GM18505 (cell line): ENCODE measurements around the gene ZIC4.

Source experiments
- ATAC-seq: cut with Tn5 transposase; IDR thresholded peaks from one replicate; pipeline ENCODE4 v1.9.1; 2021; ENCODE audit not compliant: unreplicated experiment
- POLR2A ChIP-seq: IDR thresholded peaks from 4 replicates; pipeline ENCODE4 v1.6.1; 2011; ENCODE audit warnings: borderline replicate concordance; ENCODE audit not compliant: insufficient read depth, insufficient read length; ENCODE audit errors: extremely low read depth

Gene ZIC4

GRCh38 chr3:147387291-147387884 is 19.0 kb downstream of the ZIC4 start:
- TF ChIP-seq POLR2A, result no peak
- no peak for ATAC-seq

GRCh38 chr3:147385059-147386012 is 21.0 kb downstream of the ZIC4 start:
- TF ChIP-seq POLR2A, result no peak
- no peak for ATAC-seq

DNA sequence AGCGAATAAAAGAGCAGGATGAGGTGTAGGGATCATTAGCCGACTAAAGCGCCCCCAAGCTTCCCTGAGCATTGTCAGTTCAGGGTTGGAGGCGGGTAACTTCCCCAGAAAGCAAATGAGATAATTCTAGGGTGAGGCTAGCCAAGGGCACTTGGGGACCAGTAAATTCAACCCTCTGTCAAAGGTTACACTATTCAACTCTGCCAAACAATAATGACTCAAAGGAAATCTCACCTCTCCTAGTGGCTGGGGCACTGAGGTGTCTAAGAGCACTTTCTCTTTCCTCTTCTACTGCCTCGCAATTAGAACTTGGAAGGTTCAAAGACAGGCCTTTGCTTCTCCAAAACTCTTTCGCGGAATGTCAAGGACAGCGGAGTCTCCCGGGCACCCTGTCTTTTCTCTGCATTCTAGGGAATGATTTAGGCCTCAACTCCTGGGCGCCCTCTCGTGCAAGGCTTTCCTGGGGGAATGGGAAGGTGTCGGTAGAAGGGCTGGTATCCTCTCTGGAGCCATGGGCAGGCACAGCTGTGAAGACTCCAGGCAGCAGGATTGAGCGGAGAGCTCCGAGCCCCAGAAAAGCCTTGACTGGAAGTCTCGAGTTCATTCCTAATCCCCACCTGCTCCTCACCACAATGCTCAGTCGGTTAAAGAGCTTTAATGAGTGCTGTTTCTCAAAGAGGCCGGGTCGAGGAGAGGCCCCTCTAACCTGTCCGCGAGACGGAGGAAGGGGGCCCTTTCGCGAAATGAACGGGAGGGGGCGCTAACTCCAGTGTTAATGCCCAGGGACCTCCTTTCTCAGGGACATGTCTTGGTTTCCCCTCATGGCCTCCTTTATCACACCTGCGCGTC is 21.9 kb downstream of the ZIC4 start:
- ATAC-seq, result no peak

GRCh38 chr3:147383617-147384016 is 22.7 kb downstream of the ZIC4 start:
- no peak for TF ChIP-seq POLR2A
- ATAC-seq, result no peak

More for the DNA sequence above, 21.9 kb downstream of the ZIC4 start:
- TF ChIP-seq POLR2A, result no peak

DNA sequence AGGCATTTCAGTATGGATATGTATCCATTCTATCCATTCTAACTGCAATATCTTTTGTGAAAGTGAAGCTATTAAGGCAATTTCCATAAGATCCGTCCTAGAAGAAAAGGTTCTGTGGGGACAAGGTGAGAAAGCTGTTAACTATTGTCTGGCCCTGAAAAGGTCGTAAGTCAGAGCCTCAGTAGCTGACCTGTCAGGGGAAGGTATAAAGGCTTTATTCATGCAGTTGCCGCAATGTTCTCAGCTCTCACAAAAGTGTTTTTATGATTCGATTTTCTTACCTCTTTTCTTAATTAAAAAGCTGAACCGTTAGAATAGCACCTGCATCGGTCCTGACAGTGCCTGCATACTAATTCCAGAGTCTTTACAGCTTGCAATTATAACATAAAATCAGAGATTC is 24.7 kb downstream of the ZIC4 start:
- no peak for TF ChIP-seq POLR2A
- no peak for ATAC-seq

GRCh38 chr3:147380977-147381376 is 25.4 kb downstream of the ZIC4 start:
- no peak for TF ChIP-seq POLR2A
- ATAC-seq, result no peak

- no peak for ATAC-seq
These were observed 25.9 kb downstream of the ZIC4 start for GRCh38 chr3:147380387-147380951.

GRCh38 chr3:147379651-147380050 is 26.7 kb downstream of the ZIC4 start:
- TF ChIP-seq POLR2A, result no peak
- no peak for ATAC-seq

More at GRCh38 chr3:147380387-147380951, 25.9 kb downstream of the ZIC4 start:
- no peak for TF ChIP-seq POLR2A

- ATAC-seq, result no peak
- TF ChIP-seq POLR2A, result no peak
These were observed 28.7 kb downstream of the ZIC4 start for GRCh38 chr3:147377412-147378367.

DNA sequence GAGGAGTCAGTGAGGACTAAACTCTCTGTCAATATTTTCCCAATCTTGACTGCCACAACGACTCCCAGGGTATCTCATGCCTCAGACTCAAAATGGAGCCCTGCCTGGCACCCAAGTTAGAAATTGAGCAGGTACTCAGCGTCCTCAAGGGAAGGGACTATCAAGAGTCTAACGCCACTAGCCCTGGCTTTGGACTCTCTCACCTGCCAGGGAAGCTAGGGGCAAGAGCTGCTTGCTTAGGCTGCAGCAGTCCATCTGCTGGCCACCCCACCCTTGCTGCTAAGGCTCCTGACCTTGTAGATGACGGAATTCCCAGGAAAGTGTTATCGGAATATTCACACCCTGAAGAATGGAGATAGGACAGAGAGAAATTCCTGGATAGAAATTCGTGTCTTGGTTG is 33.0 kb downstream of the ZIC4 start:
- no peak for TF ChIP-seq POLR2A
- ATAC-seq, result no peak

DNA sequence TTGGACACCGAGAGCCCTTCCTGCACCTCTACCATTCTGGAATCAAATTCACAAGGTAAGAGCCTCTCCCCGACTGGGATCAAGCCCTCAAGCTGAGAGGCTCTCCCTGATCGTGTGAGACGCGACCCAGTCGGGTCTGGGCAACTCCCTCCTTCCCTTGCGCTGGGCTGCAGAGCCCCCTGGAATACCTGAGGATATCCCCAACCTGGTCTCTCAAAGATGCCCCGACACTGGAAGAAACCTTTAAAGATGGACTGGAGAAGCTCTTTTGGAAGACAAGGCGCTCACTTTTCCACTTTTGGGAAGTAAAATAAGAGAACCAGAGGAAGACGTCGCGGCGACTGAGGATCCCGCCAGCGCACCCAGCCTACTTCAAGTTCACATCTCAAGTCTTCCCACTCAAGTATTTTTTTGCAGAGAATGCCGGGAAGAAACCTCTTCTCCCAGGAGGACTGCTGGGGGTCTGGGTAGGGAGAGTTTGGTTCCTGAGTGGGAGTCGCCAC is 33.8 kb downstream of the ZIC4 start:
- no peak for ATAC-seq
- no peak for TF ChIP-seq POLR2A
